GM19239 (cell line): Measurements from ENCODE around the gene RBM23.
"Not testable (repeated sequence)": the region's sequence is repeated elsewhere in the genome, so short reads cannot be mapped to it uniquely, and the experiment has no call there.

Source experiments
- DNase-seq: peaks from one replicate; pipeline ENCODE4 v3.0.0; 2011; ENCODE audit warnings: low spot score; ENCODE audit not compliant: insufficient read length
- FAIRE-seq: peaks from 2 replicates; lab custom pipeline; 2011; peaks lifted over from hg19 to GRCh38; lab: Jason Lieb, UNC

RBM23 gene

GRCh38 chr14:22920697-22921096 lies 1.7 kb upstream of the RBM23 start:
- DNase-seq, result no peak
- FAIRE-seq, result no peak

DNA sequence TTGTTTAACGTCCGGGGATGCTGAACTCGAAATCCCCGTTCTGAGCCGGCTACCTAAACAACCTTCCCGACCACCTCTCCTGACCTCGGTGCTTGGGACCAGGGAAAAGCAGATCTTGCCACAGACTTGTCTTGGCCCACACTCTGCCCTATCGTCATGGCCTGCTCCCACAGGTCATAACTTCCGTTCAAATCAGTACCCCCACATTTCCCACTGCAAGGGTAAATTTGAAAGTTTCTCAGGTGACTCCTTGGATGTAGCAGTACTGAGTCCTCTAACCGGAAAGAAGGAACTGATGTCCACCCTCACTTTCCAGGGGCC lies 612 bp upstream of the RBM23 start:
- DNase-seq, result no peak
- no peak for FAIRE-seq

- no peak for DNase-seq
- FAIRE-seq, result no peak
Measured at GRCh38 chr14:22915886-22916521, 2.9 kb downstream of the RBM23 start.

GRCh38 chr14:22914836-22915235 lies 4.1 kb downstream of the RBM23 start:
- DNase-seq, FAIRE-seq: not testable (repeated sequence)

DNA sequence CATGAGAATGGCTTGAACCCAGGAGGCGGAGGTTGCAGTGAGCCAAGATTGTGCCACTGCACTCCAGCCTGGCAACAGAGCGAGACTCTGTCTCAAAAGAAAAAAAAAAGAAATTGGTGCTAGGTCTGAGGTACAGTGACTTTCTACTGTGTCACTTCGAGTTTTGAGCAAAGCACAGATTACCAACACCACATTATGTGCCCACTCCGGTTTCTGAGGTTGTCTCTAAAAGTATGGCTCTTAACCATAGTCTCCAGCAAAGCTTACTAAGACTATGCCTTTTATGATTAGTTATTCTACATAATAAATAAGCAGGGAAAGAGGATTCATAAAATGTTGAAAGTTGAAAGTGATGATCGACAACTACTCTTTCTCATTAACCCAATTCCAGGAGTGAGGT lies 8.0 kb downstream of the RBM23 start:
- DNase-seq, result no peak
- FAIRE-seq, result no peak

- DNase-seq (no peak), FAIRE-seq (no peak)
Measured at GRCh38 chr14:22908601-22909000, 10.3 kb downstream of the RBM23 start.

DNA sequence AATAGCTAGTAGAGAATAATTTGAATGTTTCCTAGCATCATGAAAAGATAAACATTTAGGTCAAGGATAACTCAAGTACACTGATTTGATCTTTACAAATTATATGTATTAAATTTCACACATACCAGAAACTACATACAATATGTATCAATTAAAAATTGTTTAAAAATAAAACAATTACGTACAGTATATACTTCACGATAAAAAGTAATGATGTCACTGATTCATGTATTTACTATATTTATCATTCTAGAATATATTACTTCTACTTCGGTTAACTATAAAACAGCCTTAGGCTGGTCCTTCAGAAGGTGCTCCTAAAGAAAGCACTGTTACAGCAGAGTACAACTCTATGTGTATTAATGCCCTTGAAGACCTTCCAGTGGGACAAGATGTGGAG lies 11.5 kb downstream of the RBM23 start:
- DNase-seq (no peak), FAIRE-seq (no peak)

- FAIRE-seq, result no peak
Measured at GRCh38 chr14:22906073-22906472, 12.9 kb downstream of the RBM23 start.

DNA sequence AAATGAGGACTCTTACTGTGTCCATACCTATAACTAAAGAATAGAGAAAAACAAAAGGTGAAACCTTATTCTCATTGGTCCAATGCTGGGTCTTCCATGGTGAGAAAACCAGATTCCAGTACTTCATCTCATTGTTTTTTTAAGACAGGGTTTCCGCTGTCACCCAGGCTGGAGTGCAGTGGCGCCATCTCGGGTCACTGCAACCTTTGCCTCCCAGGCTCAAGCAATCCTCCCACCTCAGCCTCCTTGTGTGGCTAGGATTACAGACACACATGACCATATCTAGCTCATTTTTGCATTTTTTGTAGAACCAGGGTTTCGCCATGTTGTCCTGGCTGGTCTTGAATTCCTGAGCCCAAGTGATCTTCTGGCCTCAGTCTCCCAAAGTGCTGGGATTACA lies 13.3 kb downstream of the RBM23 start:
- DNase-seq, result no peak

More at GRCh38 chr14:22906073-22906472, 12.9 kb downstream of the RBM23 start:
- DNase-seq, result no peak

GRCh38 chr14:22903742-22904087 lies 15.2 kb downstream of the RBM23 start:
- FAIRE-seq (no peak), DNase-seq (no peak)

More for the DNA sequence above, 13.3 kb downstream of the RBM23 start:
- no peak for FAIRE-seq

- DNase-seq (no peak), FAIRE-seq (no peak)
Measured at GRCh38 chr14:22901799-22902198, 17.1 kb downstream of the RBM23 start.

DNA sequence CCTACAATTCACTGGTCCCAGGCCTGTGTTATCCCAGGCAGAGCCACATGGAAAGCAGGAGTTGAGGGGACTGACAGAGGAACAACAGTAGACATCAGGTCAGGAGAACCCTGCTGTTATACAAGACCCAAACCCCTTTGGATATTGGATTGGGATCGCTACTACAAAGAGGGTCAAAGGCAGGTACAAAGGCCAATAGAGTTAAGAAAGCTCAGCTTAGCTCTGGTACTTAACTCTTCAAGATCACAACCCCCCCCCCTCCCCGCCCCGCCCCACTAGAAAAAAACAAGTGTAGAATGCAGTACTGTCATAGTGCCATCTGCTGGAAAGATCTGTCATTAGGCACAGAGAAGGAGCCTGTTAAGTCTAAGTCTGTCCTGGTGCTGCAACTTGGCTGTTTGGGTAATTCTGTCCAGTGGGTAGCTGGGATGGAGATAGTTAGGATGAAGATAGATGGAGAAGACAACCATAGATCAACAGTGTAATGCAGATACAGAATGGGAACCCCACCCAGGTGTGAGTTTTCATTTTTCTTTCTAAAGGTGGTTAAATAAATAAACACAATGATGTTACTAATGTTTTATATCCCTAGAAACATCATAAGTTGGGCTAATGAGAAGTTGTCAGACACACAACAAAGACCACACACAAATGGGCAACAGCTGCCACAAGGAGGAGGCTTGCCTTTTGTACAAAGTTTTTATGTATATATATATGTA lies 18.7 kb downstream of the RBM23 start:
- DNase-seq (no peak), FAIRE-seq (peak; percentile 83)

DNA sequence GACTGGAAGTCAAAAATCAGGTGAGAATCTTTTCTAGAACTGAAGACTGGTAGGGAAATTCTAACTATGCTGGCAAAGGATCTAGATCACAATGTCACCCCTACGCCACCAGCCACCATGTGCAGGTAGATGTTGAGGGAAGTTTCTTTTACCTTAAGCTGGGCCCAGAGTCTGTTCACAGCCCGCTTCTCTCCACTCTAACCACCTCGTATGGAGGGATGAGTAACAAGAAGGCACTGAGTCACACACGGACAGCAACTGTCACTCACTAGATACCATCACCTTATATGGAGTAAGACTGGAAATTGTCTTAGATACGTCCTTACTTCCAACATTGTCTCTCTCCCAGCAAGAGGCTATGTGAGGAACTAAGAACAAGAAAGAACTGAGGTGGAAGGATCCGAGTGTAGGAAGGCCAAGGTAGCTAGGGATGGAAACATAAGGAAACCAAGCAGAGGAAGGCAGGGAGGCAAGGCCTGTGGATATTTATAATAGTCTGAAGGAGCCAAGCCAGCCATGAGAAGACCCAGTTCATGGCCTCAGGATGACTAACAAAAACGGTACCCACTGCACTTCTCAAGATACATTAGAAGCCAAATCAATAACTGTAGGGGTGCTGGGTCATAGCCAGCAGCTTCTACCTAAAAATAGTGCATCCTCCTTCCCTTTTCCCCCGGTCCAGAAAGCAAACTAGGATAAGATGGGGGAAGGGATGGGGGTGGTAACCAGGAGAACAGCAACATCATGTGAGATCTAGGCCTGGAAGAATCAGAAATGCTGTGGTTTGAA lies 20.5 kb downstream of the RBM23 start:
- FAIRE-seq, result no peak
- no peak for DNase-seq

DNA sequence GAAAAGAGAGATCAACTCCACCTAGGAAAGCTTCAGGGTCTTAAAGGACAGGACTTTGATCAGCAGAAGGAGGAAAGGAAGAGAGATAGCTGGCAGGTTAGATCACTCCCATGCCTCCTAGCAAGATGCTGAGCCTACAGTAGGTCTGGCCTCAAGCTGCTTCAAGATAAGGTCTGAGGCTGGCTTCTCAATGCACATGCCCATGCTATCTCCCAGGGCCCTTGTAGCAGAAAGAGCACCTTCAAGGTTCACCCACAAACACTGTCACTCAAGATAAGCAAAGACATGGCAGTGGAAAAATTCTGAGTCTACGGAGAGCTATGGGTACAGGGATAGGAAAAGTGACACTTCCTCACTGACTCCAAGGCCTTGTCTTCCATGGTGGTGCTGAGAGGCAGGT lies 21.6 kb downstream of the RBM23 start:
- DNase-seq (no peak), FAIRE-seq (no peak)

- DNase-seq (no peak), FAIRE-seq (no peak)
Measured at GRCh38 chr14:22896760-22897159, 22.2 kb downstream of the RBM23 start.

DNA sequence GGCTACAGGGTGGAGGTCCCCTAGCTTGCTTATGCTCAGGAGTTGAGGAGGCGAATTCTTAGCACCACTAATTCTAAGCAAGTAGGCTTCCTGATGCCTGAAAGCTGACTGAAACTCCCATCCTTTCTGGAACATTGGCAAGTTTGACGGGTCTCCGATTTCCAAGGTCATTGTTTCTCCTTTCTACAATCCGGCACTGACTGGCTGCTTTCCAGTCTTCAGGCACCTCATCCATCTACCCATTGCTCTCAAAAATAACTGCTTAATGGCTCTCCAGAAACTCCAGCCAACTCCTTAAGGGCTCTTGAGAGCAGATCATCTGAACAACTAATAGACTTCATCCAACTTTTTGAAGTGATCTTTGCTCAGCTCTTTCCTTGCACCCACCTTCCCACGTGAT lies 22.6 kb downstream of the RBM23 start:
- DNase-seq (no peak), FAIRE-seq (no peak)

DNA sequence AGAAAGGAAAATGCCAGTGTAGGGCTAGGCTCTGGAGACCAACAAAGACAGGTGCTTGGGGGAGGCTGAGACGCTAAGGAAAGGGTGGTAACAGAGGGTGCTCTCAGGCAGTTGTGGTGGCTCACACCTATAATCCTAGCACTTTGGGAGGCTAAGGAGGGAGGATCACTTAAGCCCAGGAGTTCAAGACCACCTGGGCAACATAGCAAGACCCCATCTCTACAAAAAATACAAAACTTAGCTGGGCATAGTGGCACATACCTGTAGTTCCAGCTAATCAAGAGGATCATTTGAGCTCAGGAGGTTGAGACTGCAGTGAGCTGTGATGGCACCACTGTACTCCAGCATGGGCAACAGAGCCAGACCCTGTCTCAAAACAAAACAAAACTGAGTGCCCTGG lies 23.5 kb downstream of the RBM23 start:
- DNase-seq (no peak), FAIRE-seq (no peak)

DNA sequence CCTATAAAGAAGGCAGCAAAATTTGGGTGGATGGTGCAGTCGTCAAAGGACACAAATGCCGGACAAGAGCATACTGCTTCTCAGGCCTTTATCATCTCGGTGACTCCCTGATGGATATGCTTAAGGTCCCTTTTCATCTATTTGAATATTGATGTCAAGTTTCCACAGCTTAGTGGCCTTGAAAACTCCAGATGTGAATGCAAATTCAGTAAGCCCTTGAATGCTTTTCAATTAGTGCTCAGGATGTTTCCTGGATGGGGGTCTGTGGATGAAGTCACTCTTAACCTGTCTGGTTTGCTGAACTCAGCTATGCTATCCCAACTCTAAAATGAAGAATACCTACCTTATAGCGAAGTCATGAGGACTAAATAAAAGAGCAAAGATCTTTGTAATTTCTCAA lies 25.2 kb downstream of the RBM23 start:
- DNase-seq, result no peak

DNA sequence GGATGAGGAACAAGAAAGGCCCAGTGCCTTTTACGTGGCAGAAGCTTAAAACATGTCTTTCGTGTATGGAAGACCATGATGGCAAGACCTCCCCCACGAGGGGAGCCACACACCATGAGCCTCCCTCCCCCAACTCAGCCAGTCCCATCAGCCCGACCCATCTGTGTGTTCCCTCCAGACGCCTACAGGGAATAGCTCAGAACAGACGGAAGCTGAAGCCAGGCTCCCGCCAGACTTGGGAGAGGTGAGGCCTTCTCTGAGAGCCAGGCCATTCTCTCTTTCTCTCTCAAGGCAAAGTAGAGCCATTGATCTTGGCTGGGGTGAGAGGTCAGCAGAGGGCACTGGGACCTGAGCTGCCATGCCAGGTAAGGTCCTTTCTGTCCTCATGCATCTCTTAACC lies 26.5 kb downstream of the RBM23 start:
- DNase-seq (no peak), FAIRE-seq (no peak)

More for the DNA sequence above, 25.2 kb downstream of the RBM23 start:
- no peak for FAIRE-seq

DNA sequence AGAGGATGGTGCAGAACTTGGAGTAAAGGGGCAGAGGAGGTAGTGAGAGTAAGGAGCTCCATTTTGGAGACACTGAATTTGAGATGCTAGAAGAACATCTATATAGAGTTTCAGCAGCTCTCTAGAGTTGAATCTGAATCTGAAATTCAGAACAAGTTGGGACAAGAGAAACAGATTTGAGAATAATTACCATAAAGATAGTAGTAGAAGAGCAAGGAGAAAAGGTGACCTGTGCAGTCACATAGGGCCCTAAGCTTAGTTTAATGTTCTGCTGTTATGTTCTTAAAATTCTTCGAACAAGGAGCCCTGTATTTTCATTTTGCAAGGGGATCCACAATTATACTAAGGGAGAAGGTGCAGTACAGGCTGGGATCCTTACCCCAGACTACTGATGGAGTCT lies 28.5 kb downstream of the RBM23 start:
- DNase-seq (no peak), FAIRE-seq (no peak)

DNA sequence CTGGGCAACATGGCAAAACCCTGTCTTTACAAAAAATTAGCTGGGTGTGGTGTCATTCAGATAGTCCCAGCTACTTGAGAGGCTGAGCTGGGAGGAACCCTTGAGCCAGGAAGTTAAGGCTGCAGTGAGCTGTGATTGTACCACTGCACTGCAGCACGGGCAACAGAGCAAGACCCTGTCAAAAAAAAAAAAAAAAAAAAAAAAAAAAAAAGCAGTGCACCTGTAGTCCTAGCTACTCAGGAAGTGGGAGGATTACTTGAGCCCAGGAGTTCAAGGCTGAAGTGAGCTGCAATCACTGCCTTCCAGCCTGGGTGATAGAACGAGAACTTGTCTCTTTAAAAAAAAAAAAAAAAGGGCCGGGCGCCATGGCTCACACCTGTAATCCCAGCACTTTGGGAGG lies 30.3 kb downstream of the RBM23 start:
- FAIRE-seq, result peak; percentile 76

More for the DNA sequence above, 30.3 kb downstream of the RBM23 start:
- no peak for DNase-seq
